Karpas-422 (cell line): Measurements from ENCODE around the gene CD58. TPM values are rescaled to one million over a fixed set of nuclear protein-coding genes. Genes with fewer than 3 reads are reported as not detected.
A peak's percentile ranks its signal among the peaks of the same experiment; 100 is the strongest.

Experiments
- DNase-seq: peaks from one replicate; pipeline ENCODE4 v3.0.0-alpha.2; 2015
- H2AFZ ChIP-seq: fragments of 200-600 bp; sonication (generic); 2 replicates; pipeline ENCODE4 v1.6.1; 2014; ENCODE audit warnings: antibody characterized with exemption, low read length, mixed read lengths
- H3K27ac ChIP-seq: fragments of 200-600 bp; sonication (generic); 2 replicates; pipeline ENCODE4 v1.5.1; 2014; ENCODE audit warnings: mild to moderate bottlenecking, low read length, moderate library complexity
- H3K27me3 ChIP-seq: fragments of 200-600 bp; sonication (generic); 2 replicates; pipeline ENCODE4 v1.6.1; 2014; ENCODE audit warnings: low read length, mixed read lengths
- H3K36me3 ChIP-seq: fragments of 200-600 bp; sonication (generic); 2 replicates; pipeline ENCODE4 v1.6.1; 2014; ENCODE audit warnings: low read length, mixed read lengths; ENCODE audit not compliant: insufficient read depth
- H3K4me1 ChIP-seq: fragments of 200-600 bp; sonication (generic); 2 replicates; pipeline ENCODE4 v1.6.1; 2014; ENCODE audit warnings: mild to moderate bottlenecking, low read length, mixed read lengths
- H3K4me2 ChIP-seq: fragments of 200-600 bp; sonication (generic); 2 replicates; pipeline ENCODE4 v1.6.1; 2014; ENCODE audit warnings: low read length, low read depth, mild to moderate bottlenecking; ENCODE audit not compliant: poor library complexity, severe bottlenecking
- H3K4me3 ChIP-seq: fragments of 200-600 bp; sonication (generic); 2 replicates; pipeline ENCODE4 v1.5.1; 2014; ENCODE audit warnings: mild to moderate bottlenecking, antibody characterized with exemption, low read length, mixed read lengths
- H3K79me2 ChIP-seq: fragments of 200-600 bp; sonication (generic); 2 replicates; pipeline ENCODE4 v1.6.1; 2014; ENCODE audit warnings: mild to moderate bottlenecking, low read length, mixed read lengths
- H3K9ac ChIP-seq: fragments of 200-600 bp; sonication (generic); 2 replicates; pipeline ENCODE4 v1.6.0; 2014; ENCODE audit warnings: low read length
- H3K9me2 ChIP-seq: fragments of 200-600 bp; sonication (generic), shearing (Covaris generic); replicated peaks from 2 replicates; pipeline ENCODE4 v1.6.0; 2014; ENCODE audit warnings: mild to moderate bottlenecking, low read length, moderate library complexity; ENCODE audit not compliant: insufficient read depth
- H3K9me3 ChIP-seq: fragments of 300-700, 200-600 bp; sonication (generic); 2 replicates; pipeline ENCODE4 v1.6.1; 2014; ENCODE audit warnings: low read length, mixed read lengths
- H4K20me1 ChIP-seq: fragments of 200-600 bp; sonication (generic); 2 replicates; pipeline ENCODE4 v1.6.1; 2014; ENCODE audit warnings: mild to moderate bottlenecking, antibody characterized with exemption, low read length, low read depth; ENCODE audit not compliant: insufficient read depth
- total RNA-seq: library from RNA; depleted of rRNA; stranded (reverse); fragments of >200 nt; shearing (Covaris generic); gene quantifications from 2 replicates; pipeline ENCODE4 v1.2.3, GENCODE V29; 2014; ENCODE audit warnings: low replicate concordance

The CD58 gene
- total RNA-seq, 1 experiment from 2014 or later: 1.2 TPM

- no peak for DNase-seq
- Histone ChIP-seq H3K36me3 (no peaks in the 10 kb centered on the region), H3K27ac (no peak overlapping the region), H3K4me3 (no peak overlapping the region), H3K27me3 (no peaks in the 10 kb centered on the region), H2AFZ (no peak overlapping the region), H3K79me2 (no peaks in the 10 kb centered on the region), H3K9ac (no peak overlapping the region), H3K4me2 (no peak overlapping the region), H3K9me2 (no peaks in the 10 kb centered on the region), H3K9me3 (no peaks in the 10 kb centered on the region), H4K20me1 (no peaks in the 10 kb centered on the region), H3K4me1 (peaks cover 37% of the 10 kb centered on the region)
Observed at GRCh38 chr1:116487031-116487430, 83.8 kb downstream of the CD58 start.

DNA sequence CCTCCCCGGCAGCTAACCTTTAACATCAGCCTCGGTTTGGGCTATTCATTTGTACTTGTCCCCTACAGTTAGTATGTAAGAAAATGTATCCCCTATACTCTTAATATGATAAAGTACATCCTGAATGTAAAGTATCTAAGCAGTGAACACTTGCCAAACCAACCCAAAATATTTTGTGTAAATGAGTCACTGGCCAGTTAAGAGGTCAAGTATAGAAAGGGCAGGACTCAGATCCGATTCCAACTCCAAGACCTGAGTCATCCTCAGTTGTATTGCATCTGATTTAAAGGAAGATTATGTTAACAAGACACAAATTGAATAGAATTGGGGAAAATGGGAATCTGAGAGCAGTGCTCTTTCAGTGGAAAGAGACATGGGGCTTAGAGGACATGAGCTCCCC is 84.4 kb downstream of the CD58 start:
- Histone ChIP-seq H4K20me1 (no peaks in the 10 kb centered on the region), H3K79me2 (no peaks in the 10 kb centered on the region), H3K36me3 (no peaks in the 10 kb centered on the region), H3K4me3 (no peak overlapping the region), H3K27ac (no peak overlapping the region), H3K4me2 (no peak overlapping the region), H3K9me3 (no peaks in the 10 kb centered on the region), H3K27me3 (no peaks in the 10 kb centered on the region), H3K9me2 (no peaks in the 10 kb centered on the region), H3K4me1 (peaks cover 39% of the 10 kb centered on the region), H3K9ac (no peak overlapping the region), H2AFZ (no peak overlapping the region)
- no peak for DNase-seq

- Histone ChIP-seq H3K27me3 (no peaks in the 10 kb centered on the region), H3K4me2 (no peak overlapping the region), H3K9ac (no peak overlapping the region), H4K20me1 (no peaks in the 10 kb centered on the region), H3K4me1 (peaks cover 43% of the 10 kb centered on the region), H3K9me3 (no peaks in the 10 kb centered on the region), H3K36me3 (no peaks in the 10 kb centered on the region), H3K4me3 (no peak overlapping the region), H2AFZ (no peak overlapping the region), H3K27ac (no peak overlapping the region), H3K9me2 (no peaks in the 10 kb centered on the region), H3K79me2 (no peaks in the 10 kb centered on the region)
- DNase-seq: no peak
Observed at GRCh38 chr1:116485976-116486375, 84.8 kb downstream of the CD58 start.

- Histone ChIP-seq H2AFZ (peak overlapping the region; percentile 40; the same call in 1 of the 2 replicates), H3K4me2 (no peak overlapping the region), H3K4me1 (peaks cover 51% of the 10 kb centered on the region), H3K9me3 (no peaks in the 10 kb centered on the region), H3K9me2 (no peaks in the 10 kb centered on the region), H3K9ac (peak overlapping the region; percentile 32), H3K27me3 (no peaks in the 10 kb centered on the region), H3K27ac (no peak overlapping the region), H4K20me1 (no peaks in the 10 kb centered on the region), H3K79me2 (no peaks in the 10 kb centered on the region), H3K36me3 (no peaks in the 10 kb centered on the region), H3K4me3 (no peak overlapping the region)
- peak; percentile 97 for DNase-seq
Observed at GRCh38 chr1:116485071-116485735, 85.6 kb downstream of the CD58 start.

- Histone ChIP-seq H3K9ac (peak overlapping the region; percentile 19; the same call in 1 of the 2 replicates), H3K27me3 (no peaks in the 10 kb centered on the region), H3K9me3 (no peaks in the 10 kb centered on the region), H3K4me3 (no peak overlapping the region), H3K27ac (no peak overlapping the region), H3K9me2 (no peaks in the 10 kb centered on the region), H2AFZ (no peak overlapping the region), H4K20me1 (no peaks in the 10 kb centered on the region), H3K4me1 (peaks cover 66% of the 10 kb centered on the region), H3K36me3 (no peaks in the 10 kb centered on the region), H3K79me2 (no peaks in the 10 kb centered on the region), H3K4me2 (no peak overlapping the region)
- no peak for DNase-seq
Observed at GRCh38 chr1:116483481-116484309, 87.1 kb downstream of the CD58 start.

DNA sequence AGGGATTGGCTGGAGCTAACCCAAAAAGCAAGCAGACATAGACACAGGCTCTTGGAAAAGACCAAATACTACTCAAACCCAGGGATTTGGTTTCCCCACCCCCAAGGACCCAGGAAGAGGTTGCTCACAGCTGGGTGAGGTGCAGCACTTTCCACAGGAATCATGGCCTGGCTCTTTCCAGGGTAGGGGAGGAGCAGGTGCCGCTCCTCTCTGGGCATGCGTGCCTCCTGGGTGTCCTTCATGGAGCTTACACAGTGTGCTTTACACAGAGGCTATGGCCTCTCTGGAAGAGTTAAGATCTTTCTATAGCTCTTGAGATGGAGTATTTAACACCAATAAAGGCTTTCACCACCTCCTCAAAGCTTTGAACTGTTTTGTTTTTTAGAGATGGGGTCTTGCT is 88.3 kb downstream of the CD58 start:
- H3K36me3 ChIP-seq: no peaks in the 10 kb centered on the region
- no peaks in the 10 kb centered on the region for H3K9me2 ChIP-seq
- H3K4me1 ChIP-seq: peaks cover 70% of the 10 kb centered on the region
- H3K4me3 ChIP-seq: no peak overlapping the region
- no peaks in the 10 kb centered on the region for H3K9me3 ChIP-seq
- no peaks in the 10 kb centered on the region for H3K79me2 ChIP-seq
- H3K27me3 ChIP-seq: no peaks in the 10 kb centered on the region
- H3K9ac ChIP-seq: no peak overlapping the region
- no peak overlapping the region for H3K4me2 ChIP-seq
- no peak overlapping the region for H3K27ac ChIP-seq
- no peak for DNase-seq
- H2AFZ ChIP-seq: no peak overlapping the region
- no peaks in the 10 kb centered on the region for H4K20me1 ChIP-seq

DNA sequence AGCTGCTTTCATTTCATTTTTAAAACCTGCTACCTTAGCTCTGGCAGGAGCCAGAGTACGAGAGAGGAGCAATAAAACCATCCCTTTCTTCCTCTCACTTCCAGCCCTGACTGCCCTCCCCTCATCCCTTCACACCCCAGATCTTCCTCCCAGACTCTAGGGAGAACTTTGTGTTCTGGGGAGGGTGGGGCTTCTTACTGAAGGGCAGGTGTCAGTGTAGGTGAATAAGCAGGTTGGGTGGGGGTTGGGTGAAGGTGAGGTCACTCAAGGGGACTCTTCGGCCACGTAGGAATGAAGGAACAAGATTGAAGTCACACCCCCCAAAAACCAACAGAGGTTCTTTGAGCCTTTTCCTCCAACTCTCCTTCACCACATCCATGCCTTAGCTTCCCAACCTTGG is 88.9 kb downstream of the CD58 start:
- Histone ChIP-seq H3K9me3 (no peaks in the 10 kb centered on the region), H3K79me2 (no peaks in the 10 kb centered on the region), H3K9ac (no peak overlapping the region)

DNA sequence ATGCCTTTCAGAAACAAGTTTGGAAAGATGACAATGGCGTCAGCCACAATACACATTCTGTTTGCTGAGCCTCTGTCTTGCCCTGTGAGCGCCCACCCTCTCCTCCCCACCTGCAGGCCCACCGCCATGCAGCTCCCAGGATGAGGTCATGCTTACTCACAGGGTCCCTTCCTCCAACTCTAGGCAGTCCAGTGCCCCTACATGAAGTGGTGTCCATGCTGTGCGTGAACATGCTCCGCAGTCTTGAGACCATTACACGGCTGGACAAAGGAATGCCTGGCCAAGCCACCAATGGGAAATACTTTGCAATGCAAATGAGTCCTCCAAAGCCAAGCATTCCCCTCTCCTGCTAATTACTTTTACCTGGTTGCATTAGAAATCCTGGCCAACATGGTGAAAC is 92.2 kb downstream of the CD58 start:
- H3K9me2 ChIP-seq: no peaks in the 10 kb centered on the region
- no peak for DNase-seq
- H3K4me2 ChIP-seq: no peak overlapping the region
- H3K27me3 ChIP-seq: no peaks in the 10 kb centered on the region
- no peak overlapping the region for H3K9ac ChIP-seq
- H3K79me2 ChIP-seq: no peaks in the 10 kb centered on the region
- H3K27ac ChIP-seq: peak overlapping the region; percentile 97
- no peaks in the 10 kb centered on the region for H4K20me1 ChIP-seq
- H3K4me1 ChIP-seq: peaks cover 97% of the 10 kb centered on the region
- H2AFZ ChIP-seq: no peak overlapping the region
- H3K4me3 ChIP-seq: no peak overlapping the region
- H3K9me3 ChIP-seq: no peaks in the 10 kb centered on the region
- no peaks in the 10 kb centered on the region for H3K36me3 ChIP-seq

More for the DNA sequence above, 88.9 kb downstream of the CD58 start:
- Histone ChIP-seq H4K20me1 (no peaks in the 10 kb centered on the region), H3K4me3 (no peak overlapping the region), H3K27me3 (no peaks in the 10 kb centered on the region), H2AFZ (peak overlapping the region; percentile 22; the same call in 1 of the 2 replicates), H3K4me1 (peaks cover 76% of the 10 kb centered on the region), H3K9me2 (no peaks in the 10 kb centered on the region), H3K36me3 (no peaks in the 10 kb centered on the region), H3K4me2 (no peak overlapping the region), H3K27ac (no peak overlapping the region)
- no peak for DNase-seq
